Measurements from ENCODE around the gene PPP2R3B.

PPP2R3B gene

GRCh38 chrX:338281-338835 is 48.3 kb downstream of the PPP2R3B start:
- no peak for DNase-seq (ENCODE audit: low read depth)
- no peak overlapping the region for H3K4me3 ChIP-seq (ENCODE audit: low read length)
- TF ChIP-seq CTCF (conservative IDR thresholded peaks at IDR 0.05; ENCODE audit: low read length) = no peak

GRCh38 chrX:337331-337831 is 49.3 kb downstream of the PPP2R3B start:
- TF ChIP-seq CTCF (conservative IDR thresholded peaks at IDR 0.05; ENCODE audit: low read length) = no peak
- no peak overlapping the region for H3K4me3 ChIP-seq (ENCODE audit: low read length)
- no peak for DNase-seq (ENCODE audit: low read depth)

- H3K4me3 ChIP-seq (ENCODE audit: low read length) = no peak overlapping the region
- TF ChIP-seq CTCF (conservative IDR thresholded peaks at IDR 0.05; ENCODE audit: low read length) = no peak
- DNase-seq (ENCODE audit: low read depth) = no peak
These were observed 50.5 kb downstream of the PPP2R3B start for GRCh38 chrX:336227-336626.

DNA sequence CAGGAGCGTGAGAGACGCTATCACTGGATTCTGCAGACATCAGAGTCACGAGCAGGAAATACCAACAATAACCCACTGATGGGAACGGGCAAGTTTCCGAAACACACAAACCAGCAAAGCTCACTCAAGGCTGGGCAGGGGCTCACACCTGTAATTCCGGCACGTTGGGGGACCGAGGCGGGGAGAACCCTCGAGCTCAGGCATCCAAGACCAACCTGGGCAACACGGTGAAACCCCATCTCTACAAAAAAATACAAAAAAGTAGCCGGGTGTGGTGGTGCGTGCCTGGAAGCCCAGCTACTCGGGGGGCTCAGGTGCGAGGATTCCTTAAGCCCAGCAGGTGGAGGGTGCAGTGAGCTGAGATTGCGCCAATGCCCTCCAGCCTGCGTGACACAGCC is 51.0 kb downstream of the PPP2R3B start:
- DNase-seq (ENCODE audit: low read depth) = no peak
- no peak for TF ChIP-seq CTCF (conservative IDR thresholded peaks at IDR 0.05; ENCODE audit: low read length)

DNA sequence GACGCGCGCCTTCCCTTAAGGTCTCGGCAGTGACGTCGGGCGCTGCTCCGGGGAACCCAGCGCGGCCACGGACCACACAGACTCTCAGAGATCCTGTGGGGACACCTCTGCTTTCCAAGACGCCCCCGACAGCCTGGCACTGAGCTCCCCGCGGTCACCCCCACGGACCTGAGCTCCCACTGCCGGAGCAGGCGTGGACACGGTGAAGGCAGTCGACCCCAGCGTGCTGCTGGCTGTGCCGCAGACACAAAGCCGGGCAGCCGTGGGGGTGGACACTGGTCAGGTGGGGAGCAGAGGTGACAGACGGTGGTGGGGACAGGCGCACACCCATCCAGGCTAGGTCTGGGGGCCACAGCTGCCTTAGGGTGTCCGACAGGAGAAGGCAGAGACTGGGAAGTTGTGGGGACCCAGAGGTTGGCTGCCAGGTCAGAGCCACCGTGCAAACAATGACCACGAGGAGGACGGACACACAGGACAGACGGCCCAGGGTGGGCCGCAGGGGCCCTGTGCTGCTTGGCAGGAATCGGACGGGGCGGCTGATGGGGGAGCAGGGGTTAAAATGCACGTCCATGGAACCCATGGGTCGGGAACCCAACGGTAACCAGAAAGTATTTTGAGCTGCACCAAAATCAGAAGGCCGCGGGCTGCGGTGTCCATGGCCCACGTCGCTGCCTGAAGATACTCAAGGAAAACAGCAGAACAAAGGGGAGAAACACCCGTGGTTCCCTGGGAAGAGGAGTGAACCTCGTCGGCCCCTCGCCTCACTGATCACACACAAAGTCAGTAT is 51.5 kb downstream of the PPP2R3B start:
- no peak overlapping the region for H3K4me3 ChIP-seq (ENCODE audit: low read length)
- no peak for DNase-seq (ENCODE audit: low read depth)
- TF ChIP-seq CTCF (conservative IDR thresholded peaks at IDR 0.05; ENCODE audit: low read length) = no peak

More for the DNA sequence above, 51.0 kb downstream of the PPP2R3B start:
- no peak overlapping the region for H3K4me3 ChIP-seq (ENCODE audit: low read length)

- DNase-seq (ENCODE audit: low read depth) = no peak
- no peak for TF ChIP-seq CTCF (conservative IDR thresholded peaks at IDR 0.05; ENCODE audit: low read length)
- H3K4me3 ChIP-seq (ENCODE audit: low read length) = no peak overlapping the region
These were observed 52.3 kb downstream of the PPP2R3B start for GRCh38 chrX:334331-334891.
